GM21528 (cell line): Measurements from ENCODE around the gene TMEM82.

Experiments used
- ATAC-seq: cut with Tn5 transposase; IDR thresholded peaks from one replicate; pipeline ENCODE4 v1.9.1; 2021; ENCODE audit warnings: mild to moderate bottlenecking, moderate library complexity; ENCODE audit not compliant: unreplicated experiment, low FRiP score

TMEM82 gene

GRCh38 chr1:15755021-15755645 is 12.8 kb downstream of the TMEM82 start:
- ATAC-seq, result no peak

- ATAC-seq, result no peak
These were observed 13.3 kb downstream of the TMEM82 start for GRCh38 chr1:15755646-15756040.

GRCh38 chr1:15756143-15757015 is 14.1 kb downstream of the TMEM82 start:
- ATAC-seq, result no peak

GRCh38 chr1:15757016-15757543 is 14.8 kb downstream of the TMEM82 start:
- no peak for ATAC-seq

- ATAC-seq, result no peak
These were observed 15.5 kb downstream of the TMEM82 start for GRCh38 chr1:15757575-15758342.

GRCh38 chr1:15758343-15758931 is 16.1 kb downstream of the TMEM82 start, which contains the start of gene FBLIM1:
TSS of gene FBLIM1 (plus strand) at chr1:15758795. CDS start at chr1:15764984, 6,189 bp downstream.
- no peak for ATAC-seq

GRCh38 chr1:15758953-15759661 is 16.8 kb downstream of the TMEM82 start:
- ATAC-seq, result no peak

GRCh38 chr1:15760520-15761211 is 18.4 kb downstream of the TMEM82 start:
- ATAC-seq, result no peak

- no peak for ATAC-seq
These were observed 19.2 kb downstream of the TMEM82 start for GRCh38 chr1:15761366-15762128.

GRCh38 chr1:15762546-15762945 is 20.2 kb downstream of the TMEM82 start:
- no peak for ATAC-seq

- no peak for ATAC-seq
These were observed 22.0 kb downstream of the TMEM82 start for GRCh38 chr1:15764269-15764764.

GRCh38 chr1:15764890-15765289 is 22.6 kb downstream of the TMEM82 start:
- ATAC-seq, result no peak

- no peak for ATAC-seq
These were observed 23.3 kb downstream of the TMEM82 start for GRCh38 chr1:15765495-15766194.

- ATAC-seq, result no peak
These were observed 25.6 kb downstream of the TMEM82 start for GRCh38 chr1:15767941-15768340.

GRCh38 chr1:15768388-15768787 is 26.1 kb downstream of the TMEM82 start:
- ATAC-seq, result no peak

GRCh38 chr1:15770313-15770962 is 28.1 kb downstream of the TMEM82 start:
- no peak for ATAC-seq

- ATAC-seq, result no peak
These were observed 29.7 kb downstream of the TMEM82 start for GRCh38 chr1:15771836-15772515.
